NB4 (cell line): Measurements from ENCODE around the gene INHA.

Source experiments
- DNase-seq: peaks from one replicate; pipeline ENCODE4 v3.0.0; 2010; ENCODE audit warnings: low read depth
- H3K4me3 ChIP-seq: one replicate; pipeline ENCODE4 v1.5.1; 2011; ENCODE audit warnings: mild to moderate bottlenecking, low read depth, low read length, moderate library complexity
- MAX ChIP-seq: IDR thresholded peaks from 2 replicates; pipeline ENCODE4 v1.6.1; 2011; ENCODE audit warnings: low read depth, low read length
- MYC ChIP-seq: IDR thresholded peaks from 2 replicates; pipeline ENCODE4 v1.6.1; 2011; ENCODE audit warnings: low read depth, low read length
- POLR2A ChIP-seq: IDR thresholded peaks from 2 replicates; pipeline ENCODE4 v1.6.1; 2011; ENCODE audit warnings: mild to moderate bottlenecking; ENCODE audit not compliant: insufficient read length; ENCODE audit errors: extremely low read depth
- TF ChIP-seq, protein P1 (sequence below): IDR thresholded peaks from one replicate; pipeline ENCODE4 v1.5.1; 2012; ENCODE audit warnings: low read depth, low read length

INHA gene

GRCh38 chr2:219592736-219593135 lies 20.6 kb downstream of the INHA start:
- H3K4me3 ChIP-seq, result no peak overlapping the region
- DNase-seq, result no peak
- TF ChIP-seq MAX (no peak), POLR2A (no peak), MYC (no peak)
- TF ChIP-seq, protein P1, sequence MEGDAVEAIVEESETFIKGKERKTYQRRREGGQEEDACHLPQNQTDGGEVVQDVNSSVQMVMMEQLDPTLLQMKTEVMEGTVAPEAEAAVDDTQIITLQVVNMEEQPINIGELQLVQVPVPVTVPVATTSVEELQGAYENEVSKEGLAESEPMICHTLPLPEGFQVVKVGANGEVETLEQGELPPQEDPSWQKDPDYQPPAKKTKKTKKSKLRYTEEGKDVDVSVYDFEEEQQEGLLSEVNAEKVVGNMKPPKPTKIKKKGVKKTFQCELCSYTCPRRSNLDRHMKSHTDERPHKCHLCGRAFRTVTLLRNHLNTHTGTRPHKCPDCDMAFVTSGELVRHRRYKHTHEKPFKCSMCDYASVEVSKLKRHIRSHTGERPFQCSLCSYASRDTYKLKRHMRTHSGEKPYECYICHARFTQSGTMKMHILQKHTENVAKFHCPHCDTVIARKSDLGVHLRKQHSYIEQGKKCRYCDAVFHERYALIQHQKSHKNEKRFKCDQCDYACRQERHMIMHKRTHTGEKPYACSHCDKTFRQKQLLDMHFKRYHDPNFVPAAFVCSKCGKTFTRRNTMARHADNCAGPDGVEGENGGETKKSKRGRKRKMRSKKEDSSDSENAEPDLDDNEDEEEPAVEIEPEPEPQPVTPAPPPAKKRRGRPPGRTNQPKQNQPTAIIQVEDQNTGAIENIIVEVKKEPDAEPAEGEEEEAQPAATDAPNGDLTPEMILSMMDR, result no peak

- no peak for TF ChIP-seq MAX
- TF ChIP-seq, protein P1, result no peak
- no peak for DNase-seq
- H3K4me3 ChIP-seq, result no peak overlapping the region
Observed at GRCh38 chr2:219593154-219593553, 21.0 kb downstream of the INHA start.

DNA sequence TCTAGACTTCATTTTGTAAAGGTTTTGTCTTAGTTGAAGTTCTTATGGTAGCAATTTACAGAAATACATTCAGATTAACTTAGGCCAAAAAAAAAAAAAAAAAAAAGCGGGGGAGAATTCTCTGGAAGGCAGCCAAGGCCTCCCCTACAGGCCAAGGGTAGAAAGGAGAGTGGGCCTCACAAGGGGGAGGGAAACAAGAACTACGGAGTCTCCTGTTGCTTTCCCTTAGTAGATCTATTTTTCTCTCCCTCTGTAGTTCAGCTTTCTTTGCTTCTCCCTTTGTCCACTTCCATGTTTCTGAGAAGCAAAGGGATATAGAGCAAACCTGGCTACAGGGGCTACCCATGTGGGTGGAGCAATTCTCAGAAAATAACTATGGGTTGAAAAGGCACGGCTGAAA lies 23.1 kb downstream of the INHA start:
- TF ChIP-seq, protein P1, result no peak
- TF ChIP-seq POLR2A, result no peak
- no peak for TF ChIP-seq MYC
- TF ChIP-seq MAX, result no peak
- H3K4me3 ChIP-seq, result no peak overlapping the region
- DNase-seq, result no peak

DNA sequence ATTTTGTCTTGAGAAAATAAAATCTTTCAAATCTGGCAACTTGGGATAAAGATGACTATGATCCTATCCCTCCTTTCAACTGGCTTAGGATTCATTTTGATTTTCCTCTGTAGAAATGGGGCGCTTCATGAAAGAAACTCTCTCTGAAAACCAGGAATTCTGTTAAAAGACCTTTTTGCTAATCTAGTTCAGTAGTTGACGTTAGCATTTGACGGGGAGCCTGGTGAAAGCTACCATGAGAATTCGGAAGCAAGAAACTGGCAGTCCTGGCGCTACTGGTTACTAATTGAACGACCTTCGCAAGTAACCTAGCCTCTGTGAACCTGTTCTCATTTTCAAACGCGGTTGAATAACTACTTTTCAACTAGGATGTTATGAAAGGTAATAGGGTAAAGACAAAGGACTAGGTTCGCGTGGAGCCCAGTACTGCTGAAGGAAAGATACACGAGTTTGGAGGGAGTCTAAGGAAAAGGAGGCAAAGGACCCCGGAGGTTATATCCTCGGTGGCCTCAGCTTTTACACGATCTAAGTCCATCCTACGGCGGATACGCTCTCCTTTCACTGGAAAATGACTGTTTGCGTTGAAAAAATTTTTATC lies 24.9 kb downstream of the INHA start:
- TF ChIP-seq MYC, result no peak
- TF ChIP-seq MAX, result 0 out of 2 replicates have a peak, but pooled peaks have one; percentile 15
- no peak for TF ChIP-seq POLR2A
- TF ChIP-seq, protein P1, result no peak
- H3K4me3 ChIP-seq, result peak overlapping the region; percentile 92
- no peak for DNase-seq

GRCh38 chr2:219597552-219598307 lies 25.6 kb downstream of the INHA start, which contains the start of gene STK11IP:
STK11IP (plus strand) TSS chr2:219597857; CDS start chr2:219598120, 263 bp downstream.
- TF ChIP-seq MAX (peak; percentile 20; the same call in 1 of the 2 replicates), POLR2A (peak; percentile 90), MYC (peak; percentile 48)
- TF ChIP-seq, protein P1, result no peak
- peak; percentile 98 for DNase-seq
- H3K4me3 ChIP-seq, result peak within 1 kb of the TSS; percentile 92
